ENCODE measurements around the gene KLHL29. TPM values are rescaled to one million over a fixed set of nuclear protein-coding genes. Genes with fewer than 3 reads are reported as not detected.

Gene KLHL29
- total RNA-seq, 2 donors from 2014 or later = 1.0 to 2.4 TPM

DNA sequence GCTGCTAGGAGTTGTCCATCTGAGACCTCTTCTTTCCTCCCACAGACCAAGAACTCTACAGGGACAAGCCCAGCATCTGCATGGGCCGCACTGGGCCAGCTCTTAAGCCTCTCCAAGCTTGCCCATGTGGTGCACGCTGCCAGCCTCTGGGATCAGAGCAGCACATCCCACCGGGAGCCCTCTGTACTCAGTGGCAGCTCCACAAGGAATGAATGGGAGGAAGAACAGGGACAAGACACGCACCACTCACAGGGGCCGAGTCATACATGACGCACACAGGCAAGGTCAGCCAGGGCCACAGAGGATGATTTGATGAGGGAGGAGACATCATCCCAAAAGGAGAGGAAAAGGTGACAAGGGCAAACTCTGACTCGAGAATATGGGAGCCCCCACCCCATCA, 268.3 kb downstream of the KLHL29 start:
- 85 to 100% methylated on average over 2 to 6 of the region's 7 CpGs for WGBS, 2 experiments (ENCODE audit: insufficient coverage in 1 of 2, insufficient read length in 1 of 2)
- no peaks in the 10 kb centered on the region for H3K9me3 Mint-ChIP-seq
- no peak for DNase-seq

DNA sequence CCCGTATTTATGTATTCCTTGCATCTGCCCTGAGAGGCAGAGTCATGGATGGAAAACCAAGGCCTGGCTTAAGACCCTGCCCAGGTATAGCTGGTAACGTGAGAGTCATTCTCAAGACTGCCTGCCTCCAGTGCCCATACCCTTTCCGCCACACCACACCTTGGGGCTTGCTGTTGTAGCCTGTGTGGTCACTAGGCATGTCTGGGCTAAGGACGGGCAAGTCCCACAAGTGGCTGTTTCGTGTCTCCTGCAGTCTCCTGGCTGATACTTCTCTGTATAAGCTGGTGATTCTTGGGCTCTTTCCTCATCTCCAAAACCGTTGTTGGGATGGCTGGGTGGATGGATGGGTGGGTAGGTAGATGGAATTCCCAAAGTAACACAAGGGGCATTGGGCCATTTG, 269.8 kb downstream of the KLHL29 start:
- H3K9ac ChIP-seq (ENCODE audit: extremely low read depth, low read length, poor library complexity, severe bottlenecking) = no peak overlapping the region
- 80 to 95% methylated on average over 1 to 6 of the region's 6 CpGs for WGBS, 2 experiments (ENCODE audit: insufficient coverage in 1 of 2, insufficient read length in 1 of 2)
- no peak overlapping the region for H3K4me3 ChIP-seq (ENCODE audit: low read length)
- H3K9me3 ChIP-seq (ENCODE audit: control insufficient read depth, low read length) = no peaks in the 10 kb centered on the region
- no peaks in the 10 kb centered on the region for H3K4me1 ChIP-seq (ENCODE audit: control insufficient read depth, insufficient read depth, low read length)
- Mint-ChIP-seq H3K4me1 (no peaks in the 10 kb centered on the region), H3K27ac (no peak overlapping the region), H3K4me3 (no peak overlapping the region), H3K36me3 (ENCODE audit: low read depth) (no peaks in the 10 kb centered on the region), H3K9me3 (no peaks in the 10 kb centered on the region), H3K27me3 (ENCODE audit: insufficient read depth) (no peaks in the 10 kb centered on the region)
- DNase-seq = no peak
- no peak overlapping the region for H3K27ac ChIP-seq (ENCODE audit: low read depth, low read length)
- H3K36me3 ChIP-seq (ENCODE audit: control insufficient read depth, insufficient read depth, low read length) = no peaks in the 10 kb centered on the region
- TF ChIP-seq, protein P1, sequence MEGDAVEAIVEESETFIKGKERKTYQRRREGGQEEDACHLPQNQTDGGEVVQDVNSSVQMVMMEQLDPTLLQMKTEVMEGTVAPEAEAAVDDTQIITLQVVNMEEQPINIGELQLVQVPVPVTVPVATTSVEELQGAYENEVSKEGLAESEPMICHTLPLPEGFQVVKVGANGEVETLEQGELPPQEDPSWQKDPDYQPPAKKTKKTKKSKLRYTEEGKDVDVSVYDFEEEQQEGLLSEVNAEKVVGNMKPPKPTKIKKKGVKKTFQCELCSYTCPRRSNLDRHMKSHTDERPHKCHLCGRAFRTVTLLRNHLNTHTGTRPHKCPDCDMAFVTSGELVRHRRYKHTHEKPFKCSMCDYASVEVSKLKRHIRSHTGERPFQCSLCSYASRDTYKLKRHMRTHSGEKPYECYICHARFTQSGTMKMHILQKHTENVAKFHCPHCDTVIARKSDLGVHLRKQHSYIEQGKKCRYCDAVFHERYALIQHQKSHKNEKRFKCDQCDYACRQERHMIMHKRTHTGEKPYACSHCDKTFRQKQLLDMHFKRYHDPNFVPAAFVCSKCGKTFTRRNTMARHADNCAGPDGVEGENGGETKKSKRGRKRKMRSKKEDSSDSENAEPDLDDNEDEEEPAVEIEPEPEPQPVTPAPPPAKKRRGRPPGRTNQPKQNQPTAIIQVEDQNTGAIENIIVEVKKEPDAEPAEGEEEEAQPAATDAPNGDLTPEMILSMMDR (conservative IDR thresholded peaks at IDR 0.05) = no peak
- no peaks in the 10 kb centered on the region for H3K27me3 ChIP-seq (ENCODE audit: control insufficient read depth, insufficient read depth, low read length, poor library complexity, severe bottlenecking)

More for the DNA sequence above, 268.3 kb downstream of the KLHL29 start:
- no peaks in the 10 kb centered on the region for H3K36me3 ChIP-seq (ENCODE audit: control insufficient read depth, insufficient read depth, low read length)
- H3K9ac ChIP-seq (ENCODE audit: extremely low read depth, low read length, poor library complexity, severe bottlenecking) = no peak overlapping the region
- no peaks in the 10 kb centered on the region for H3K27me3 ChIP-seq (ENCODE audit: control insufficient read depth, insufficient read depth, low read length, poor library complexity, severe bottlenecking)
- TF ChIP-seq, protein P1 (conservative IDR thresholded peaks at IDR 0.05) = no peak
- H3K9me3 ChIP-seq (ENCODE audit: control insufficient read depth, low read length) = no peaks in the 10 kb centered on the region
- H3K27ac ChIP-seq (ENCODE audit: low read depth, low read length) = no peak overlapping the region
- H3K27ac Mint-ChIP-seq = no peak overlapping the region
- no peaks in the 10 kb centered on the region for H3K36me3 Mint-ChIP-seq (ENCODE audit: low read depth)
- H3K4me3 ChIP-seq (ENCODE audit: low read length) = no peak overlapping the region
- no peaks in the 10 kb centered on the region for H3K4me1 ChIP-seq (ENCODE audit: control insufficient read depth, insufficient read depth, low read length)
- H3K4me3 Mint-ChIP-seq = no peak overlapping the region
- no peaks in the 10 kb centered on the region for H3K27me3 Mint-ChIP-seq (ENCODE audit: insufficient read depth)
- no peaks in the 10 kb centered on the region for H3K4me1 Mint-ChIP-seq

DNA sequence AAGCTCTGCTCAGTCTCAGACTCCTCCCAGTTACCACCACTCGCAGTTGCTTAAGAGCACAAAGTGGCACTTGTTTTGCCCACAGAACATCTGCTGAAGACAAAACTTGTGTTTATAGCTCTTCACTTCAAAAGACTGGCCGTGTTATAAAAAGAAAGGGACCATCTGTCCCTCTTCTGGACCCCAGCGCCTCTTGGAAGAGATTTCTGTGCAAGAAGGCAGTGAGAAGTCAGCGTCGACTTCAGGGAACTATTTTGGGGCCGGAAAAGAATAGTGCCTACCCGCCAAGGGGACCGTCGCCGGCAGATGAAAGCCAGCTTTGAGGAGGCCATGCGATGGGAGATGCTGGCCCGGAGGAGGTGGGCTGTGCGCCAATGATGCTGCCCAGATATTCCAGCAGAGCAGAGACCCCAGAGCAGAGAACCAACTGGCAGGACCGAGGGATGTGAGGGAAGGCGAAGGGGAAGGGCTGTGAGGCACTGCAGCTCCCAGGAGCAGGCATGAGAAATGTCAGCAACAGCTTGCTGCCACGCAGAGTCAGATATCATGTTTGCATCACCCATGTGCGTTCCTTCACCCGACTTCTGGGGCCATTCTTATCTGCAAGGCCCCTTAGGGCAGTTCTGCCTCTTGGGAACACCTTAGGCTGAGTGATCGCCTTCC, 271.1 kb downstream of the KLHL29 start:
- Histone ChIP-seq H3K4me1 (ENCODE audit: control insufficient read depth, insufficient read depth, low read length) (no peaks in the 10 kb centered on the region), H3K4me3 (ENCODE audit: low read length) (no peak overlapping the region), H3K27ac (ENCODE audit: low read depth, low read length) (no peak overlapping the region), H3K27me3 (ENCODE audit: control insufficient read depth, insufficient read depth, low read length, poor library complexity, severe bottlenecking) (no peaks in the 10 kb centered on the region), H3K9me3 (ENCODE audit: control insufficient read depth, low read length) (no peaks in the 10 kb centered on the region), H3K36me3 (ENCODE audit: control insufficient read depth, insufficient read depth, low read length) (no peaks in the 10 kb centered on the region), H3K9ac (ENCODE audit: extremely low read depth, low read length, poor library complexity, severe bottlenecking) (no peak overlapping the region)
- no peaks in the 10 kb centered on the region for H3K36me3 Mint-ChIP-seq (ENCODE audit: low read depth)
- no peak overlapping the region for H3K27ac Mint-ChIP-seq
- H3K9me3 Mint-ChIP-seq = no peaks in the 10 kb centered on the region
- TF ChIP-seq, protein P1 (conservative IDR thresholded peaks at IDR 0.05) = no peak
- no peak overlapping the region for H3K4me3 Mint-ChIP-seq
- DNase-seq = no peak
- H3K27me3 Mint-ChIP-seq (ENCODE audit: insufficient read depth) = no peaks in the 10 kb centered on the region
- 93 to 95% methylated on average over 17 to 19 of the region's 19 CpGs for WGBS, 2 experiments (ENCODE audit: insufficient coverage in 1 of 2, insufficient read length in 1 of 2)
- no peaks in the 10 kb centered on the region for H3K4me1 Mint-ChIP-seq

Data from endodermal cell (in vitro differentiated cells).